ENCODE measurements around the gene INVS.
"Not testable (repeated sequence)": the region's sequence is repeated elsewhere in the genome, so short reads cannot be mapped to it uniquely, and the experiment has no call there.

Gene INVS

DNA sequence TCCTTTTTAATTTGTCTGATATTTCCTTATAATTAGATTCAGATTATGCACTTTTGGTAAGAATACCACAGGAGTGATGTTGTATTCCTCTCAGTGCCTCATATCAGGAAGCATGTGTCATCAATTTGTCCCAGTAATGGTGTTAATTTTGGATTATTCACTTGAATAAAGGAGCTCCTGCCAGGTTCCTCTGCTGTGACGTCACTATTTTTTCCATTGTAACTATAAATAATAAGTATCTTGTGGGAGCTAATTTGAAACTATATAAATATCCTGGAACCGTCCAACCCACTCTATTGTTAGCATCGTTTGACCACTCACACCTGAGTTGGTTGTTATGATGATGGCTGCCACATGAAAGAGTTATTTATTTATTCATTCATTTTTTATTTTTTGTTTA, 107.9 kb downstream of the INVS start:
- no peak for DNase-seq

DNA sequence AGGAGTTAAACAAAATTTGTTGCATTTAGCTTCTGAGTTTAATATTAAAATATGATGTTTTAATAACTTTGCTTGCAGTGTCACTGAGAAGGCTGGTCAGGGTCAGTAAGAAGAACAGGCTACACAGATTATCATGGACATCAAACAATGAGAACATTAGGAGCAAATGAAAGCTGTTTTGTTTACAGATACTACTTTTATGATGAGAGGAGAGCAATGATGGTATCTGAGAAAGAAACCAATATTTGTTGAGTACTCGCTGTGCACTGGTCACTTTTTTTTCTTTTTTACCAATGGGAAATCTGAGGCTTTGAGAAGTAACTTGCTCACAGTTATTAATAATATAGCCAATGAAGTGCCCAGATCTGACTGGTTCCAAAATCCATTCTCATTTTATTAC, 109.6 kb downstream of the INVS start:
- no peak for DNase-seq

DNA sequence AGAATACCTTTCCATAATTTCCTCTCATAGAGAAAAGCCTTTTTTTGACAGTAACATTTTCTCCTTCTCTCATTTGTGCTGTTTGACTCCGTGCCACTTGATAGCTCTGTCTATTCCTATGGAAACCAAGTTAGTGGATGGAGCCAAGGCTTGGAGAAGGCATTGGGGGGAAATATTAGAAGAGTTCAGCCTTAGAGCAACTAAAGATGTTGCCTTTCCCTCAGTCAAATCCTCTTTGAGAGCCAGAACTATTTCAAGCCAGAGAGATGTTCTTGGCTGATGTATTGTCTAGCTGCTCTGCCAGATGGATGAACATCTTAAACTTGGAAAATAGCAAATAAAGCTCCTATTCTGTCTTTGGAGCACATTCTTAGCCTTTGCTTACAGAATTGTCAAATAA, 112.4 kb downstream of the INVS start:
- DNase-seq = no peak

DNA sequence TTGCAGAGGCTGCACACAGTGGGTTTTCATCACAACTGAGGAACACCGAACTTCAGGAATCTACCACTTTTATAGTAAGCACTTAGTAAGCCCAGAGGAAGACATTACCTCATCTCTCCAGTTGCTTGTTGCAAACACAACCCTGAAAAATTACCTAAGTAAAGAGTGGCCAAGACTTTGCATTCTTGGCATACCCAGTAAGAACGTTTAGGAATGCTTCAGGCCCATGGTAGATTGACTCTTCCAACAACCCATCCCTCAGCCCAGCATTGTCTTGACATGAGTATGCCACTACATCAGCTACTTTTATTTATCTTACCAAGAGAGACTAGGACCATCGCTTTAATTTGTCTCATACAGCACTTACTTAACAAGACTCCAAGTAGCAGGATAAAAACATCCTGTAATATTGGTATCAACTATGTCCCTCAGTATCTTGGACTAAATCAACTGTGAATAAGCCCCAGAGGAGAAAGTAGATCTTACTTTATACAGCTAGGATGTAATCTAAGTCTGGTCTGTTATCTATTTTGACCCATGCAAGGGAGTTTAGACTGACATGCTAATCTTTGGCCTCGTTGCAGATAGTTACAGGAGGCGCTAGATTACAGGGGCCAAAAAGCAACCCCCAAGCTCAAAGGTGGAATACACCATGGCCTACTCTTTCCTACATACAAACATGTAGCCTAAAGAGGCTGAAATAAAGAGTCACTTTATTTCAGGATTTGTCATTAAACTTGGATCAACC, 114.9 kb downstream of the INVS start:
- no peak for DNase-seq

DNA sequence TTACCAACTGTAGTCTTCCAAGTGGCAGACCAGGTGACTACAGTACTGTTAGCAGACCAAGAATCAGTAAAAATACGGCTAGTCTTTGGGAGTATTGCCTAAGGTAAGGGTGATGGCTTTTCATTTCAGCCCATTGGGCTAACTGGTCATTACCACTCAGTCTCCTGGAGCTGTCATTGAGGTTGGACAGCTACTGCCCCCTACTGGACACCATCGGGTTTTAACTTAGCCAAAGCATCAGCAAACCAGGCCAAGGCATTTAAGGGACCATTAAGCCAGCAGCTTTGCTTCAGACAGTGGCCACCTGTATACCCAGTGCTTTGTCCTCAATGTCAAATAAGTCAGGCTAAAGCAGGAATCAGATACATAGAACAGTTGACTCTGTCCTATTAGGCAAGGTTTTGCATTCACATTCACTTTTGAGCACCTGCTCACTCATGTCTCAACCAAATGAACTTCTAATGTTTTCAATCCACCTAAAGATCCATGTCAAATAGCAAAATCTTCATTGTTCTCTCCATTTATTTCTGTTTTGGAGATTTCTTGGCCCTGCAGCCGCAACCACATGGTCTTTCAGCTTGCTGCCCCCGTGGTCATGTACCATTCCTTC, 117.2 kb downstream of the INVS start:
- peak; percentile 55 for DNase-seq

DNA sequence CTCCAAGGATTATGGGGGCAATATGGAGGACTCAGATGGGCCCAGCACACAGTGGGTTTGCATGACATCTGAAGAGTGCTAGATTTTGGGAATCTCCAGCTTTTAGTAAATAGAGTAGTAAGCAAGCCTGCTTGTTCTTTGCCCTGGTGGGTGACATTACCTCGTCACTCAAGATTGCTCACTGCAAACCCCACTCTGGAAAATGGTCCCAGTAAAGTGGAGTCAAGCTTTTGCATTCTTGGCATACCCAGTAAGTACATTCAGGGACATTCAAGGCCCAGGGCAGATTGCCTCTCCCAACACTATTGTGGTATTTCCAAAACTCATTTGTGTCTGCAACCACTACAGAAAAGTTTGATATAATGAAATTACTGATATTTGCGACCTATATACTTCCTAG, 118.5 kb downstream of the INVS start:
- DNase-seq = no peak

DNA sequence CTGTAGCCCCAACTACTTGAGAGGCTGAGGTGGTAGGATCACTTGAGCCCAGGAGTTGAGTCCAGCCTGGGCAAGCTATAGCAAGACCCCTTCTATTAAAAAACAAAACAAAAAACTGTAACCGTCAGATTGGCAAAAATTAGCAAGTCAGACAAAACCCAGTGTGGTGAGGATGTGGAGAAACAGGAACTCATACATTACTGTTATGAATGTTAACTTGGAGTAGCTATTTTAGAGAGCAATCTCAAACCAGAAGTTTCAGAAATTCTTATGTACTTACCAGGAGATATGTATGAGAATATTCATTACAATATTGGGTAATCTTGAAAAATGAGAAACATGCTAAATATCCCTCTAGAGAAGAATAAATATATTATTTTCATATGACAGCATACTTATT, 120.3 kb downstream of the INVS start:
- peak; percentile 67 for DNase-seq

DNA sequence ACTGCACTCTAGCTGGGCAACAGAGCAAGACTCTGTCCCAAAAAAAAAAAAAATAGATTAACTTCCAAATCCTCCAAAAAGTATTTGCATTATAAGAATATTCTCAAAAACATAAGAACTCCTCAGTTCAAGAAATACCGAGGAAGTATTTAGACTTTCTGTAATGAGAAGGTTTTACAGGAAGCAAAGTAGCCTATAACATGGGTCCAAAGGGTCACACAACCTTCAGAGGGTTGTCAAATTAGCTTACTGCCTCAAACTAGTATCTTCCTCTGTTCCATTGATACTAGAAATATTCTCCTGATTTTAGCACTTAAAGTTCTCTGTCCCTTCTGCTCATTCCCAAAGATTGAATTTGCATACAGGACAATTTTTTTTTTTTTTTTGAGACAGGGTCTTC, 121.9 kb downstream of the INVS start:
- DNase-seq = no peak

DNA sequence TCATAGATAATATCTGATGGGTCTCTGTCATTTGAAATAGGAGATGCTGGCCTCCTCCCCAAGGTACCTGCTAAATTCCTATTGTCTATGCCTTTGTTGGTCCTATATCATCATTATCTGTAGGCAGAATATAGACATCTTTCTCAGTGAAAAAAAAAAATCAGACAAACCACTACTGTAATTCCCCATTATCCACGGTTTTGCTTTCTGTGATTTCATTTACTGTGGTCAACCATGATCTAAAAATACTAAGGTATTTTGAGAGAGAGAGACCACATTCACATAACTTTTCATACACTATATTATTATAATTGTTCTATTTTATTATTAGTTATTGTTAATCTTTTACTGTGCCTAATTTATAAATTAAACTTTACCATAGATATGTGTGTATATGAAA, 122.5 kb downstream of the INVS start:
- DNase-seq = no peak

DNA sequence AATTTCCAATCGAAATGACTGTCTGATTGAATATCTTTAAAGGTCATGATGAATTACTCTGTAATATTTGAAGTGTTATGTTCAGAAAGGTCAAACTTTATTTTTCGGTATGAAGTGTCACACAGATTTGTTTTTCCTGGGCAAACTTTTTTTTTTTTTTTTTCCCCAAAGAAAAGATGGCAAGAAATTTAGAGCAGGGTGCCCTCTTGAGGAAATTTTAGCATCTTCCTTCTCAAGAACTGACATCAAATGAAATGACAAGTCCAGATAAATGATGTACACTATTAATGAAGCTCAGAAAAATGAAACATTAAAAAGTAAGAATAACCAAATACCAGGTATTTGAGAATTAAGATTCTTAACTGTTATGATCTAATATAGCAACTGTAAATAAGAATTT, 123.6 kb downstream of the INVS start:
- DNase-seq = peak; percentile 5

DNA sequence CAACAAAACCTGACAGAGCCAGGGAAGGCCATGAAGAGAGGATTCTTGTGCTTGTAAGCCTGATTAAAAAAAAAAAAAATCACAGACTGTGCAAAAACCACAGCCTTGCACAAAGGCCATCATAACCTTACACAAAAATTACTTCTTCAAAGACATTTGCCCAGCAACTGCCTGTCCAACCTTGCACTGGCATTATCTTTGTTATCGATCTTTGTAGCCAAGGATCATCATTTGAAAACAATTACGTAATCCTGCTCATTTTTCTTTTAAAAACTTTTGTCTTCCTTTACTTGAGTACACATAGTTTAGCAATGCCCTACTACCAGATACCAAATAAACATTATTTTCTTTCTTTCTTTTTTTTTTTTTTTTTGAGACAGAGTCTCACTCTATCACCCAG, 128.6 kb downstream of the INVS start:
- DNase-seq = no peak

DNA sequence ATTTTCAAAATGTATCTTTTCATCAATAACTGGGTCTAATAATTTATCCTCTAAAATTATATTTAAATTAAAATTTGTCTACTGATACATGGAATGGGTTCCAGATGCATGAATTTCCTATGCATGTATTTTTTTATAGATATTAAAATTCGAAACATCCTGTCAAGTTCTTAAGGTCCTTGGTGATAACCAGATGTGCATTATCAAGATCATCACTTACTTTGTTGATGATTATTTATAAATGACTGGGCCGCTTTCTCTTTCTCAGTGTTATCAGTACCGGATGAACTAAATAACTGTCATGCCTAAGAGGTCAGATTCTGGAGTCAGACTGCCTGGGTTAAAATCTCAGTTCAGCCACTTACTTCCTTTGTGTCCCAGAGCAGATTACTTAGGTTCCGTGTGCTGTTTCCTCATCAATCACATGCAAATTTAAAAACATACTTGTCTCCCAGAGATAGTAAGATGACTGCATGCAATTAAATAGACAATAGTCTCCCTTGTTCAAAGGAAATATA, 129.4 kb downstream of the INVS start:
- no peak for DNase-seq

DNA sequence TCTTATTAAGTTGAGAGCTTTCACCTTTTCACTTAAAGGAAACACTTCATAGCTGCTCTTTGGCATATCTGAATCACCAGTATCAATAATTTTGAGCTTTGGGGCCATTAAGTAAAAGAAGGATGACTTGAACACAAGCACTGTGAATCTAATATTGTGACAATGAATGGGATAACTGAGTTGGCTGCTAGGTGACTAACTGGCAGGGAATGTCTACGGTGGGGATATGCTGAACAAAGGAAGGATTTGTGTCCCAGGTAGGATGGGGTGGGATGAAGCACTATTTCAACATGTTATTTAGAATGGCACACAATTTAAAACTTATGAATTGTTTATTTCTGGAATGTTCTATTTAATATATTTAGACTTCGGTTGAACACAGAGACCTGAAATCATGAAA, 130.1 kb downstream of the INVS start:
- DNase-seq = no peak

DNA sequence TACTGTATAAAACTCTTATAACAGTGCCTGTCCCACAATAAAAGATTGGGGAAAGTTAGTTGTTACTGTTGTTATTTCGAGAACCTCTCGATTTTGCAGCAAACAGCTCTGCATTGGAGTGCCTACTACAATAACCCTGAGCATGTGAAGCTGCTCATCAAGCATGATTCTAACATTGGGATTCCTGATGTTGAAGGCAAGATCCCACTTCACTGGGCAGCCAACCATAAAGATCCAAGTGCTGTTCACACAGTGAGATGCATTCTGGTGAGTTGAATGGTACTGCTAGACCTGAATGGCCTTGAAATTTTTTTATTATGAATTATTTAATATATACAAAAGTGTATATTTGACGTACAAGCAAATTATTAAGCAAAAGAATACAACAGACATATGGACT, 130.5 kb downstream of the INVS start:
- no peak for DNase-seq

DNA sequence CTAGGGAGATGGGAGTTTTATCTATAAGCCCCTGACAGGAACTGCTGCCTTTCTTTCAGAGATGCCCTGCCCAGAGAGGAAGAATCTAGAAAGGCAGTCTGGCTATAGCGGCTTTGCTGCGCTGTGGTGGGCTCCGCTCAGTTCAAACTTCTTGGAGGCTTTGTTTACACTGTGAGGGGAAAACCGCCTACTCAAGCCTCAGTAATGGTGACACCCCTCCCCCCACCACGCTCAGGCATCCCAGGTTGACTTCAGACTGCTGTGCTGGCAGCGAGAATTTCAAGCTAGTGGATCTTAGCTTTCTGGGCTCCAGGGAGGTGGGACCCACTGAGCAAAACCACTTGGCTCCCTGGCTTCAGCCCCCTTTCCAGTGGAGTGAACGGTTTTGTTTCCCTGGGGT, 137.9 kb downstream of the INVS start:
- DNase-seq = not testable (repeated sequence)

DNA sequence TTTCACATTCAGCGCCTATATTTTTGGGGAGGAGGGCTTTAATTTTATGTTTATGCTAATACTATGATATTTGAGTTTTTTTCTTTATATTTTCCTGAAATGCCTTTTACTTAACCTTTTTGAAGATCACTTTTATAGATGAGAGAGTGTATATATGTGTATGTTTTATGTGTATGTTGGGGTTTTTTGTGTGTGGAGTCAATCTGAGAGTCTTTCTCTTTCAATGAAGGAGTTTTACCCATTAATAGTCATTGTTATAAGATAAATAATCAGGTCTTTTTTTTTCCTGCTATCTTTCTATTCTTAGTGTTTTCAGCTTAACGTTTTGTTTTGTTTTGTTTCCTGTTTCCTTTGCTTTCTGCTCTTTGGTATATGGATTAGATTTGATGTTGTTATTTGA, 141.5 kb downstream of the INVS start:
- no peak for DNase-seq

DNA sequence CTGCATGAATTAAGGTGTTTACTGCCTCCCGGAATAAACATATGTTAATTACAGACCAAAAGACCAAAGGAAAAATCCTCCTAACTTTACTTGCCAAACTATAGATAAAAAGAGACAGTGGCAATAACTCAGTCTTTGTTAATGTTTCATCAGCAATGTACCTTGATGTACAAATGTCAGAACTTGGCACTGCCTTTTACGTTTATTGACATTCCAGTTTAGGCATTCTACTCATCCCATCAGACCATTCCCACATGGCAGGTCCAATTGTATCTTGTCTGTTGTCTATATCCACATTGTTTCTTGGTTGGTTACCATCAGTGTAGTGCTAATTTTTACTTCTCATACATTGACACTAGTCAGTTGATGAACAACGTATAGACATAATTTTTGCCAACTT, 168.2 kb downstream of the INVS start:
- no peak for DNase-seq

DNA sequence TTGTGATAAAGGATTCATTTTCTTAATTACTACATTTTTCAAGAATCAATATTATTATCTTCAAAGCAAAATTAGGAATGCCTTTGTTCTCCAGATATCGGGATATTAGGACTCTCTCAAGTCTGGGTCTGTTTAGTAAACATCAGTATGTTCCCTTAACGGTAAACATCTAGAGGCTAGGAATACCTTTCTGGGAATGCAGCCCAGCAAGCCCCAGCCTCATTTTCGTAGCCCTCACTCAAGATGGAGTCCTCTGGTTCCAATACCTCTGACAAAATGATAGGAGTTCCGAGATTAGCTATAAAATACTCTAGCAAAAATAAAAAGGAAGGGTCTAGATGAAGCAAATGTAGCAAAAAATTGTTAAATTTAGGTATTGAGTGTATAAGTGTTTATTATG, 169.2 kb downstream of the INVS start:
- no peak for DNase-seq

DNA sequence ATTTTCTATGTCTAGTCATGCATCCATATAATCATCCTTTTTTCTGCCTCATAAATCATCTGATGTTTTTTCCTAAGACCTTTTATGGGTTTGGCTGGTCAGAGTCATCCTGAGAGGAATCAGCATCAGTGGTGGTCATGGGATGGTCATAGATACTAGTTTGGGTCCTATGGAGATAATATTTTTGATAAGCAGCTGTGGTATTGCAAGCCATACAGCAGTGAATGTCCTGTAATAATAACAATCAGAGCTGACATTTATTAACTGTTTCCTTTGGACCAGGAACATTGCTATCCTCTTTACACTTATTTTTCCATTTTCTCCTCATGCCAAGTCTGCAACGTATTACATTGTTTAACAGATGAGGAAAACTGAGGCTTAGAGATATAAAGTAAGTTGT, 170.6 kb downstream of the INVS start:
- no peak for DNase-seq

DNA sequence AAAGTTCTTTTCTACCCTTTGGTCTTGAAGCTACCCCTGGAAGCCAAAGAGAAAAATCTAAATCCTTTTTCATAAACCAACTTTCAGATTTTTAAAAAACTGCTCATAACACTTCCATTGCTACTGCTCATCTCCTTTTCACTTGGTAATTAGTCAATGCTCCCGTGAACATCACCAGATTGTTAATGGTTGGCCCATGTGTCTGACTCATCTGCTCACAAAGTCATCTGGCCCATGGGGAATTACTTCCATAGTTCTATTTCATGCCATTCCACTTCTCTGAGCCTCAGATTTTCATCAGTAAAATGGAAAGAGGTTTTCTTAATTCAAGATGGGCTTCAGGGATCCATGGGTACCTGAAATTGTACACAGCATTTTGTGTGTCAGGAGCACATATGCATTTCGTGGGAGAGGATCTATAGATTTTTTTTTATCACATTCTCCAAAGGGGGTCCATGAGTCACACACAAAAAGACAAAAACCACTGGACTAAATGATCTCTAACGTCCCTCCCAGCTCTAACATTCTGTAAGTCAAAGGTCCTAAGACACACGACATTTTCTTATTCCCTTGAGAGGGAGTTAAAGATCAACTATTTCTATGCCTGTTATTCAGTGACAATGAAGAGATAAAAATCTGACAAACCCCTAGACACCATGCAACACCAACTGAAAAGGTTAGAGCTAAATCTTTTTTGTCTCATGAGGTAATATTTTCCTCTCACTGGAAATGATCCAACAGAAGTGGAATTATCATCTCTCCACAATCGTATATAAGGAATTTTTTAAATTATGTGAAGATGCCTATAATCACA, 178.3 kb downstream of the INVS start:
- no peak for DNase-seq

DNA sequence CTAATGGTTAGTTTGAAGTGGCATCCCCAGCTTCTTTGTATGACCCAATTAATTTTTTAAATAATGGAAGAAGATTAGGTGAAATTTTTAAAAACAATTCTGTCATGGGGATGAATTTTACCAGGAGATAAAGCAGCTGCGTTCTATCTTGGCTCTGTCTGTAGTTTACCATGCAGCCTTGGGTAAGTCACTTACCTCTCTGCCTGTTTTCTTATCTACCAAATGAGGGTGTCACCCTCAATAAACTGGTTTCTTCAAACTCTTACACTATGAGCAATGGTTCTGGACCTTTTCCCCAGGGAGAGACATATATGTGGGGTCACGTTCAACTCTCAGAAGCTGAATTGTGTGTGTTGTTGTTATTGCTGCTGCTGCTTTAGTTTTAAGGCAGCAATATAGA, 182.0 kb downstream of the INVS start:
- DNase-seq = no peak

DNA sequence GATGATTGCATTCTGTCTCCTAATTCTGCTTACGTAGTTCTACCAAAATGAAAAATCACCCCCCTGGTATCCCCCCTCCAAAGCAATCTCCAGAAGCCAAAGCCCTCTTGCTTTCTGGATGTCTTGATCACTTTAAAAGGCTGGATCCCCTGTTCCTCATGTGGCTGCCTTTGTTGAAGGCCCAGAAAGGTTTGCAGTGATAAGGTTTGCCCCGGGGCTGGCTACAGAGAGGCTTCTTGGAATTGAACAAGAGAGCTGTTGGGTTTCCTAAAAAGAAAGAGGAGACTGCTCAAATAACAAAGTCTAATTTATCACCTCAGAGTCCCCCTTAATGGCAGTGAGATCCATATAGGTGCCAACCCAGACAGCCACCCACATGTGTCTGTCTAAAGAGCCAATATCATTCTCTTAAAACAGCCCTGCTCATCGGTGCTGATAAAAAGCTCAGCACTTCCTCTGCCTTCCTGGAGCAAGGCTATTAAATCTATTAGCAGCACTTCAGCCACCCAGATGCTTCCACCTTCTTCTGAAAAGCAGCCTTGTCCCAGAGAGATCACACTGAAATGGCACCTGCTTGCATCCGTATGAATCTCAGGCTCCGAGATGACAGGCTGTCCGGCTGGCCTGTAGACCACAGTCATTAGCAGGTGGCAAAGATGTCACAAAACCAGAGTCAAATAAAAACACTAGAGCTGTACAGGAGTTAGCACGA, 182.8 kb downstream of the INVS start:
- no peak for DNase-seq

DNA sequence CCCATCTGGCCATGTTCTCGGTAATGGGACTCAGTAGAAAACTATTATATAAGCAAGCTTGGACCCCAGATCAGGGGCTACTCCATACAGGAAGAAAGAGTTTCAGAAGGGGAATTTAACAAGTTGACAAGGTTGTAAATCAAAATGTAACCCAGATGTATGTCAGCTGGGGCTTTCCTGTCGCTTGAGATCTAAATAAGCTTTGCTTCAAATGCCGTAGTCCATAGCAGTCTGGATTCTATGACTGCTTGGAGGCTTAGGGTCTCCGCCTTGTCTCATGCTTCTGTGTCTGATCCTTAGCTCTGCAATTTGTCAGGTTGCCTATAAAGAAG, 183.3 kb downstream of the INVS start:
- DNase-seq = no peak

DNA sequence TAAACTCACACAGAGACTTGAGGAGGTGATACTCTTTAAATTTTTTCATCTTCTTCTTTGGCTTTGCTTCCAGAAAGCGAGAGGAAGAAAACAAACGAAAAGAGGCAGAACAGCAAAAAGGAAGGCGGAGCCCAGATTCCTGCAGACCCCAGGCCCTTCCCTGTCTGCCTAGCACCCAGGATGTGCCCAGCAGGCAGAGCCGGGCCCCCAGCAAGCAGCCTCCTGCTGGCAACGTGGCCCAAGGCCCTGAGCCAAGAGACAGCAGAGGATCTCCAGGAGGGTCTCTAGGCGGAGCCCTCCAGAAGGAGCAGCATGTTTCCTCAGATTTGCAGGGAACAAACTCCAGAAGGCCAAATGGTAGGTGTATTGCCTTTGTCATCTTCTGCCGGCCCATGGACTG, 185.2 kb downstream of the INVS start:
- DNase-seq = no peak
